Spleen (tissue), 11 donors: Measurements from ENCODE around the gene AXIN2. TPM values are rescaled to one million over a fixed set of nuclear protein-coding genes. Genes with fewer than 3 reads are reported as not detected.

Source experiments
- DNase-seq: peaks from one replicate; pipeline ENCODE4 v3.0.0-alpha.2; 2020
- H3K27ac ChIP-seq, 8 donors: fragments of 200-600 bp; sonication (generic) in 7 of 8; 1 replicate in 4 of 8; 2 replicates in 4 of 8; pipeline versions ENCODE4 v1.5.0 to v1.8.0; 2016 to 2021; ENCODE audit warnings: inconsistent platforms in 4 of 8, mild to moderate bottlenecking in 4 of 8, moderate library complexity in 1 of 8
- H3K27me3 ChIP-seq, 7 donors: fragments of 200-600 bp; sonication (generic) in 6 of 7; replicated peaks in 1 of 7; 1 replicate in 4 of 7; 2 replicates in 3 of 7; pipeline versions ENCODE4 v1.5.0 to v1.8.0; 2016 to 2021; ENCODE audit warnings: inconsistent platforms in 3 of 7, mild to moderate bottlenecking in 1 of 7
- H3K36me3 ChIP-seq, 6 donors: fragments of 200-600 bp; sonication (generic) in 5 of 6; 1 replicate in 4 of 6; 2 replicates in 2 of 6; pipeline versions ENCODE4 v1.5.0 to v1.8.0; 2016 to 2021; ENCODE audit warnings: inconsistent platforms in 2 of 6
- H3K4me1 ChIP-seq, 6 donors: fragments of 200-600 bp; sonication (generic) in 5 of 6; 1 replicate in 3 of 6; 2 replicates in 3 of 6; pipeline versions ENCODE4 v1.5.0 to v1.8.0; 2016 to 2021; ENCODE audit warnings: inconsistent platforms in 3 of 6
- H3K4me3 ChIP-seq, 8 donors: fragments of 200-600 bp; sonication (generic) in 7 of 8; 1 replicate in 4 of 8; 2 replicates in 4 of 8; pipeline versions ENCODE4 v1.5.0 to v1.8.0; 2016 to 2021; ENCODE audit warnings: inconsistent platforms in 4 of 8, mild to moderate bottlenecking in 4 of 8, moderate library complexity in 2 of 8
- H3K9me3 ChIP-seq, 8 donors: fragments of 200-600 bp; sonication (generic) in 7 of 8; 1 replicate in 4 of 8; 2 replicates in 4 of 8; pipeline versions ENCODE4 v1.5.0 to v1.8.0; 2016 to 2021; ENCODE audit warnings: inconsistent platforms in 4 of 8
- POLR2A ChIP-seq, 3 donors: fragments of 450-650 bp; IDR thresholded peaks; one replicate each; pipeline ENCODE4 v1.5.1; 2017; ENCODE audit warnings: antibody characterized with exemption in 3 of 3, mild to moderate bottlenecking in 1 of 3
- POLR2AphosphoS5 ChIP-seq, 3 donors: sonication (generic); formaldehyde crosslinking; IDR thresholded peaks; one replicate each; pipeline ENCODE4 v1.5.1; 2017; ENCODE audit warnings: antibody characterized with exemption in 3 of 3
- whole genome bisulfite sequencing, 5 donors: extraction: QIAGEN DNeasy Blood & Tissue Kit in 3 of 5; methylation state at CpG; one replicate each; pipeline versions ENCODE4 v1.1.5 to v1.1.7; 2013 to 2018; 5-methylcytosine and 5-hydroxymethylcytosine counted together
- intact Hi-C: fragments of 100-400 bp; cut with DNase I; formaldehyde crosslinking; loops from one replicate; pipeline ENCODE4 v1.15.0; 2023; ENCODE audit warnings: low total_unique reads
- polyA plus RNA-seq, 3 donors: library from polyadenylated mRNA; stranded (reverse); fragments of 200-250 nt; gene quantifications; one replicate each; pipeline ENCODE4 v1.2.1, GENCODE V29; 2013
- total RNA-seq, 7 donors: library from RNA; depleted of rRNA in 3 of 7; stranded (reverse); fragments of >200 nt in 3 of 7; fragmentation: NEBNext Ultra II Directional in 4 of 7; extraction: Animal tissue kit (Norgen Biotek cat#: 25700) in 4 of 7; gene quantifications; one replicate each; pipeline versions ENCODE4 v1.1.0 to v1.2.1, GENCODE V29; 2016 to 2021
- TF ChIP-seq, protein P1 (sequence below), 11 experiments: fragments of 200-600 bp in 7 of 11; fragments of 450-650 bp in 4 of 11; sonication (generic) in 4 of 11; IDR thresholded peaks in 8 of 11; conservative IDR thresholded peaks in 3 of 11; 1 replicate in 7 of 11; 2 replicates in 4 of 11; pipeline versions ENCODE4 v1.4.0 to v1.8.0; 2016 to 2021; ENCODE audit warnings: antibody characterized with exemption in 11 of 11, inconsistent platforms in 4 of 11, mild to moderate bottlenecking in 1 of 11
- donor health status: healthy with polysubstance abuse.
- donor health status: DM: no; HTN: no; CAD: no; lungs with moderate emphysema.
- donor health status: DM: no; HTN: no; CAD: no.
- donor health status: Bipolar disorder and iron deficiency.
- donor health status: healthy.
- donor health status: DM: no; HTN: no; CAD: no.
- donor health status: DM: yes; HTN: yes; CAD: no.

The AXIN2 gene
- total and polyA plus RNA-seq, 10 donors: 1.1 to 16.6 (median 11.0) TPM

DNA sequence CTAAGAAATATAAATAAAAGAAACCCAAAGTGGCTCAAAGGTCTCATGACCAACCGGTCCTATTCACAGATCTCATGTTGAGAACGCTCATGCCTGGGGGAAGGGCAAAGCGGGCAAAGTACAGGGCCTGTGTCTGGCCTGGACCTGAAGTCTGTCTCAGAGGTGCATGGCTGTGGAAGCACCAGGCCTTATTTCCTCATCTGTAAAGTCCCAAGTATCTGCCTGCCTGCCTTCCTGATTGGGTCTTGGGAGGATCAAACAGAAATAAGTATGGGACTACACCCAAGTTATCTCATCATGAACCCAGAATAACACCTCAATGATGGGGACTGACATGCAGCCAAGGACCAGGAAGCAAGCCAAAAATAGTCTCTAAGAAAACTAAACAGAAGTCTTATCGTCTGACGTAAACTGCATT is 14.2 kb downstream of the AXIN2 start:
- 73 to 84% (median 81%) methylated on average over 5 of the region's 5 CpGs for WGBS, 5 donors
- no peak overlapping the region for H3K4me3 ChIP-seq
- peaks cover 0 to 28% (median 6%) of the 10 kb centered on the region in 6 donors for H3K36me3 ChIP-seq
- DNase-seq: no peak
- H3K27me3 ChIP-seq: no peaks in the 10 kb centered on the region
- TF ChIP-seq POLR2A (IDR thresholded peaks at IDR 0.05) (no peak), POLR2AphosphoS5 (IDR thresholded peaks at IDR 0.05) (no peak)
- TF ChIP-seq, protein P1, sequence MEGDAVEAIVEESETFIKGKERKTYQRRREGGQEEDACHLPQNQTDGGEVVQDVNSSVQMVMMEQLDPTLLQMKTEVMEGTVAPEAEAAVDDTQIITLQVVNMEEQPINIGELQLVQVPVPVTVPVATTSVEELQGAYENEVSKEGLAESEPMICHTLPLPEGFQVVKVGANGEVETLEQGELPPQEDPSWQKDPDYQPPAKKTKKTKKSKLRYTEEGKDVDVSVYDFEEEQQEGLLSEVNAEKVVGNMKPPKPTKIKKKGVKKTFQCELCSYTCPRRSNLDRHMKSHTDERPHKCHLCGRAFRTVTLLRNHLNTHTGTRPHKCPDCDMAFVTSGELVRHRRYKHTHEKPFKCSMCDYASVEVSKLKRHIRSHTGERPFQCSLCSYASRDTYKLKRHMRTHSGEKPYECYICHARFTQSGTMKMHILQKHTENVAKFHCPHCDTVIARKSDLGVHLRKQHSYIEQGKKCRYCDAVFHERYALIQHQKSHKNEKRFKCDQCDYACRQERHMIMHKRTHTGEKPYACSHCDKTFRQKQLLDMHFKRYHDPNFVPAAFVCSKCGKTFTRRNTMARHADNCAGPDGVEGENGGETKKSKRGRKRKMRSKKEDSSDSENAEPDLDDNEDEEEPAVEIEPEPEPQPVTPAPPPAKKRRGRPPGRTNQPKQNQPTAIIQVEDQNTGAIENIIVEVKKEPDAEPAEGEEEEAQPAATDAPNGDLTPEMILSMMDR (IDR thresholded peaks at IDR 0.05 in 8 of 11, conservative IDR thresholded peaks at IDR 0.05 in 3 of 11): no peak
- H3K4me1 ChIP-seq: peaks cover 0 to 33% (median 6%) of the 10 kb centered on the region in 6 donors
- H3K27ac ChIP-seq: no peak overlapping the region
- intact Hi-C loops: no loop called here
- H3K9me3 ChIP-seq: no peaks in the 10 kb centered on the region

DNA sequence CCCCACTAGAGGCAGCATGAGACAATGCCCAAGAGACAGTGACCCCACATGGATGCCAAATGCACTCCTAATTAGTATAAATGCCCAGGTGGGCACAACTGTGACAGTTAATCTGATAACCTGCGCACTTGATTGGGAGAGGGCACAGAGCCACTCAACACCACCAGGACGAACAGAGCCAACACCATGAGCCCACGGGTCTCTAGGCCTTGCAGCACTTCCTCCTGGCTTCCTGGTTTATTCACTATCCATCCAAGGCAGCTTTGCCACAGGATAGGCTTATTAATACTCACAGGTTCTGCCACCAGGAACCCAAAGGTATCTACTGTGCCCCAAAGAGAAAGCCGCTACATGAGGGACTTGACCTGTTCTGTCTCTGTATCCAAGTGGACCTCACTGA is 14.9 kb downstream of the AXIN2 start:
- Histone ChIP-seq H3K4me3 (no peak overlapping the region), H3K36me3 (peaks cover 0 to 31% (median 6%) of the 10 kb centered on the region in 6 donors), H3K9me3 (no peaks in the 10 kb centered on the region), H3K4me1 (peaks cover 0 to 29% (median 6%) of the 10 kb centered on the region in 6 donors), H3K27ac (peak overlapping the region in 1 of 8 donors; percentile 7), H3K27me3 (no peaks in the 10 kb centered on the region)
- WGBS, 5 donors: 74 to 92% (median 79%) methylated on average over 1 to 4 of the region's 4 CpGs
- no peak for TF ChIP-seq POLR2A (IDR thresholded peaks at IDR 0.05)
- no peak for TF ChIP-seq POLR2AphosphoS5 (IDR thresholded peaks at IDR 0.05)
- no peak for DNase-seq
- intact Hi-C loops: no loop called here

DNA sequence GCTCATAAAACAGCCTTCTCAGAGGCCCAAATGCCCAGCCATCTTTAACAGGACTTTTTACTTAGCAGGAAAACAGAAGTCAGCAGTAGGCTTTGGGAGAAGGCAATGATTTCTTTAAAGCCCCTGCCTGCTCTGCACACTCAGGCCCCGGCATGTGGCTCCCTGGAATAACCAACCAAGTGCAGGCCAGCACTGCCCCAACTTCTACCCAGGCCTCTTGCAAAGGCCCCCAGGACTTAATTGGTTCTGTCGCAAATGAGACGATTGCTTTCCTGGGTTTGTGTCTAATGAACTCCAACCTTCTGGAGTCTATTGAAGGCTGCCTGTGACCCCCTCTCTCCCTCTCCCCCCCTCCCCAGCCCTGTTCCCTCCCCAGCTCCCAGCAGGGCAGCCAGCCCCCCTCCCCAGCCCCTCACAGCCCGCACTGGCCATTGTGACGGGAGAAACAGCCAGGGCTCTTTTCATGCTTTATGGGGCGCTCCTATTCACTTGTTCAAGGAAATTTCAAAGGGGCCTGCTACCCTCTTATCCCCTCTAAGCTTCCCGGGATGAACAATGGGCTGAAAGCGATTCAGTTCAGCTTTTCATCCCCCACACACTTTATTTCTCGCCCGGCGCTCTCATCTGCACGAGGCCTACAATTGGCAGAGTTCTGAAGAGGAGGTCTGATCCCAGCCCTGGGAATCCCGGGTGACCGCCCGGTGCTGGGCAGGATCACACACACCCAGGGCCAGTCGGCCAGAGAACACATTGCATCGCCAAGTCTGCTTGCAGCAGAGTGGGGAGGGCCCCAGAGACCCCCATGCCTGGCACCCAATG is 15.5 kb downstream of the AXIN2 start:
- peaks cover 0 to 28% (median 6%) of the 10 kb centered on the region in 6 donors for H3K4me1 ChIP-seq
- peak; percentile 49 for DNase-seq
- WGBS, 5 donors: 83 to 94% (median 89%) methylated on average over 16 to 17 of the region's 17 CpGs
- H3K27ac ChIP-seq: no peak overlapping the region
- H3K27me3 ChIP-seq: no peaks in the 10 kb centered on the region
- TF ChIP-seq POLR2AphosphoS5 (IDR thresholded peaks at IDR 0.05): no peak
- TF ChIP-seq, protein P1 (IDR thresholded peaks at IDR 0.05 in 8 of 11, conservative IDR thresholded peaks at IDR 0.05 in 3 of 11): no peak
- no peak for TF ChIP-seq POLR2A (IDR thresholded peaks at IDR 0.05)
- peaks cover 0 to 38% (median 6%) of the 10 kb centered on the region in 6 donors for H3K36me3 ChIP-seq
- no peak overlapping the region for H3K4me3 ChIP-seq
- H3K9me3 ChIP-seq: no peaks in the 10 kb centered on the region
- intact Hi-C loops: no loop called here

DNA sequence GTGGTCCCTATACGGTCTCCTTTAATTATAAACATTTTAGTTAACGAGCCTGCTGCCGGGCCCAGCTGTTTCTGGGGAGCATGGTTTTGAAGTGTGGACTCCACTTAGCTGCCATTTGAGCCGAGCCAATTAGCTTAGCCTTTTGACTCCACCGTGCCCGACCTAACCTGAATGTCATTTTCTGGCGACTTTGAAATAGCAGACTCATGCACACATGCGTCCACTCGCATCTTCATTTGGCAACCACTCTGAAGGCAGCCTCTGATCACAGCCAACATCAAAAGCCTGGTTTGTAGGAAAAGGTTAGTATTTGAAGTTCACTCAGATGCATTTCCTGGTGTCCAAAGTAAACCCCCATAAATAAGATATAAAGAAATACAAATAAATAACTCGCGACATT is 16.8 kb downstream of the AXIN2 start:
- Histone ChIP-seq H3K9me3 (no peaks in the 10 kb centered on the region), H3K27me3 (no peaks in the 10 kb centered on the region), H3K27ac (no peak overlapping the region), H3K4me1 (peaks cover 0 to 16% (median 6%) of the 10 kb centered on the region in 6 donors), H3K36me3 (peaks cover 0 to 50% (median 6%) of the 10 kb centered on the region in 6 donors), H3K4me3 (no peak overlapping the region)
- DNase-seq: peak; percentile 17
- WGBS, 5 donors: 81 to 92% (median 86%) methylated on average over 11 of the region's 11 CpGs
- no peak for TF ChIP-seq POLR2AphosphoS5 (IDR thresholded peaks at IDR 0.05)
- TF ChIP-seq, protein P1 (IDR thresholded peaks at IDR 0.05 in 8 of 11, conservative IDR thresholded peaks at IDR 0.05 in 3 of 11): no peak
- no peak for TF ChIP-seq POLR2A (IDR thresholded peaks at IDR 0.05)
- intact Hi-C loops: no loop called here
